Measurements from ENCODE around the gene CHAF1B. TPM values are rescaled to one million over a fixed set of nuclear protein-coding genes. Genes with fewer than 3 reads are reported as not detected.

Gene CHAF1B
- total RNA-seq, 4 donors from 2014 or later: 0.83 to 1.6 (median 1.2) TPM

- H3K36me3 ChIP-seq: no peaks in the 10 kb centered on the region
- TF ChIP-seq EP300 (IDR thresholded peaks at IDR 0.05) (no peak), POLR2AphosphoS5 (IDR thresholded peaks at IDR 0.05) (no peak), POLR2A (IDR thresholded peaks at IDR 0.05; ENCODE audit: low read depth) (no peak), CTCF (IDR thresholded peaks at IDR 0.05) (no peak)
- no peaks in the 10 kb centered on the region for H3K9me3 ChIP-seq
- H3K4me3 ChIP-seq: no peak overlapping the region
- H3K27me3 ChIP-seq: peaks cover 0 to 34% (median 0%) of the 10 kb centered on the region in 4 donors
- intact Hi-C loops (cut with DNase I): no loop called here
- WGBS: 94% methylated on average over 3 of the region's 6 CpGs
- no peak overlapping the region for H3K27ac ChIP-seq (replicated peaks in 1 of 4)
- DNase-seq (ENCODE audit: extremely low spot score): no peak
- peaks cover 0 to 2% (median 0%) of the 10 kb centered on the region in 4 donors for H3K4me1 ChIP-seq
Observed at GRCh38 chr21:36459098-36459497, 73.9 kb downstream of the CHAF1B start.

GRCh38 chr21:36460866-36461265 lies 75.7 kb downstream of the CHAF1B start:
- Histone ChIP-seq H3K4me3 (no peak overlapping the region), H3K27ac (replicated peaks in 1 of 4) (no peak overlapping the region), H3K9me3 (no peaks in the 10 kb centered on the region), H3K4me1 (peaks cover 0 to 7% (median 0%) of the 10 kb centered on the region in 4 donors), H3K27me3 (peaks cover 0 to 52% (median 0%) of the 10 kb centered on the region in 4 donors), H3K36me3 (no peaks in the 10 kb centered on the region)
- no peak for TF ChIP-seq POLR2AphosphoS5 (IDR thresholded peaks at IDR 0.05)
- DNase-seq (ENCODE audit: extremely low spot score): no peak
- 87% methylated on average over 16 of the region's 16 CpGs for WGBS
- intact Hi-C loops (cut with DNase I): no loop called here

- H3K4me1 ChIP-seq: peaks cover 0 to 7% (median 0%) of the 10 kb centered on the region in 4 donors
- TF ChIP-seq POLR2AphosphoS5 (IDR thresholded peaks at IDR 0.05): no peak
- TF ChIP-seq CTCF (IDR thresholded peaks at IDR 0.05): no peak
- no peak for TF ChIP-seq EP300 (IDR thresholded peaks at IDR 0.05)
- no peak for TF ChIP-seq POLR2A (IDR thresholded peaks at IDR 0.05; ENCODE audit: low read depth)
- no peaks in the 10 kb centered on the region for H3K36me3 ChIP-seq
- no peaks in the 10 kb centered on the region for H3K9me3 ChIP-seq
- no peak overlapping the region for H3K4me3 ChIP-seq
- peaks cover 0 to 52% (median 0%) of the 10 kb centered on the region in 4 donors for H3K27me3 ChIP-seq
- no peak overlapping the region for H3K27ac ChIP-seq (replicated peaks in 1 of 4)
- DNase-seq (ENCODE audit: extremely low spot score): no peak
- 96% methylated on average over 34 of the region's 34 CpGs for WGBS
- intact Hi-C loops (cut with DNase I): no loop called here
Observed at GRCh38 chr21:36461277-36461917, 76.2 kb downstream of the CHAF1B start.

GRCh38 chr21:36461918-36462486 lies 76.8 kb downstream of the CHAF1B start:
- TF ChIP-seq POLR2AphosphoS5 (IDR thresholded peaks at IDR 0.05) (no peak), EP300 (IDR thresholded peaks at IDR 0.05) (no peak), CTCF (IDR thresholded peaks at IDR 0.05) (no peak), POLR2A (IDR thresholded peaks at IDR 0.05; ENCODE audit: low read depth) (no peak)
- peaks cover 0 to 7% (median 0%) of the 10 kb centered on the region in 4 donors for H3K4me1 ChIP-seq

GRCh38 chr21:36463204-36463603 lies 78.0 kb downstream of the CHAF1B start:
- intact Hi-C loops (cut with DNase I): no loop called here
- TF ChIP-seq POLR2AphosphoS5 (IDR thresholded peaks at IDR 0.05): no peak
- no peak for TF ChIP-seq EP300 (IDR thresholded peaks at IDR 0.05)
- no peak for TF ChIP-seq CTCF (IDR thresholded peaks at IDR 0.05)
- no peak for TF ChIP-seq POLR2A (IDR thresholded peaks at IDR 0.05; ENCODE audit: low read depth)
- peaks cover 0 to 59% (median 0%) of the 10 kb centered on the region in 4 donors for H3K27me3 ChIP-seq
- H3K4me3 ChIP-seq: no peak overlapping the region
- no peak overlapping the region for H3K27ac ChIP-seq (replicated peaks in 1 of 4)
- H3K9me3 ChIP-seq: no peaks in the 10 kb centered on the region
- WGBS: 84% methylated on average over 8 of the region's 10 CpGs
- H3K36me3 ChIP-seq: no peaks in the 10 kb centered on the region
- peaks cover 0 to 7% (median 0%) of the 10 kb centered on the region in 4 donors for H3K4me1 ChIP-seq
- no peak for DNase-seq (ENCODE audit: extremely low spot score)

More at GRCh38 chr21:36461918-36462486, 76.8 kb downstream of the CHAF1B start:
- no peaks in the 10 kb centered on the region for H3K36me3 ChIP-seq
- H3K27ac ChIP-seq (replicated peaks in 1 of 4): no peak overlapping the region
- no peaks in the 10 kb centered on the region for H3K9me3 ChIP-seq
- H3K27me3 ChIP-seq: peaks cover 0 to 52% (median 0%) of the 10 kb centered on the region in 4 donors
- 79% methylated on average over 8 of the region's 14 CpGs for WGBS
- intact Hi-C loops (cut with DNase I): no loop called here
- no peak for DNase-seq (ENCODE audit: extremely low spot score)
- no peak overlapping the region for H3K4me3 ChIP-seq

All from esophagus muscularis mucosa (tissue), 4 donors.